ENCODE data around the gene HVCN1. TPM values are rescaled to one million over a fixed set of nuclear protein-coding genes. Genes with fewer than 3 reads are reported as not detected.
A peak's percentile ranks its signal among the peaks of the same experiment; 100 is the strongest.
"Not testable (repeated sequence)": the region's sequence is repeated elsewhere in the genome, so short reads cannot be mapped to it uniquely, and the experiment has no call there.

HVCN1 gene
- total RNA-seq (2014; rRNA removed; shearing (Covaris generic)) (4.1 and 7.6 TPM in 2 replicates), polyA plus RNA-seq (2016; fragmentation: Nextera tagmentation; extraction: Ambion mirVana) (3.0 and 3.1 TPM in 2 replicates)

- Histone ChIP-seq H3F3A (ENCODE audit: insufficient read depth) (no peaks in the 10 kb centered on the region), H3K9me2 (ENCODE audit: insufficient read depth) (no peaks in the 10 kb centered on the region), H2AFZ (peak within 1 kb of the TSS; percentile 78), H3K4me3 (peak within 1 kb of the TSS; percentile 67), H4K20me1 (ENCODE audit: insufficient read depth) (no peaks in the 10 kb centered on the region), H3K4me1 (ENCODE audit: insufficient read depth) (no peaks in the 10 kb centered on the region), H3K27me3 (replicated peaks; ENCODE audit: insufficient read depth) (no peaks in the 10 kb centered on the region; the same call in none of the 2 replicates), H3K9ac (peak within 1 kb of the TSS; percentile 52), H3K27ac (no peak within 1 kb of the TSS), H3K9me3 (ENCODE audit: low read depth) (no peaks in the 10 kb centered on the region), H3K36me3 (ENCODE audit: low read depth) (no peaks in the 10 kb centered on the region), H3K79me2 (ENCODE audit: insufficient read depth) (no peaks in the 10 kb centered on the region), H3K4me2 (ENCODE audit: unreplicated experiment) (peak within 1 kb of the TSS; percentile 75)
- TF ChIP-seq EZH2 (IDR thresholded peaks at IDR 0.05; ENCODE audit: insufficient read depth, poor library complexity, severe bottlenecking): no peak
- no peak for TF ChIP-seq EZH2phosphoT487 (IDR thresholded peaks at IDR 0.05; ENCODE audit: insufficient read depth, low read depth)
- peak; percentile 53 for DNase-seq
- 9 to 14% methylated on average over 21 to 31 of the region's 64 CpGs for WGBS, 2 experiments (ENCODE audit: low coverage in 1 of 2, low lambda C conversion rate in 2 of 2, missing lambda C conversion rate in 2 of 2)
- in situ Hi-C loops (cut with MboI): no loop called here
Observed at GRCh38 chr12:110688446-110689280, at the start of gene HVCN1. Gene HVCN1 (minus strand): TSS chr12:110689115. CDS start chr12:110683245, 5,870 bp downstream.

- H3K36me3 ChIP-seq (ENCODE audit: low read depth): peaks cover 13% of the 10 kb centered on the region
- H3K4me2 ChIP-seq (ENCODE audit: unreplicated experiment): peak overlapping the region; percentile 26
- peaks cover 26% of the 10 kb centered on the region for H4K20me1 ChIP-seq (ENCODE audit: insufficient read depth)
Observed at GRCh38 chr12:110737532-110737931, 48.6 kb upstream of the HVCN1 start.

GRCh38 chr12:110737016-110737415 is 48.1 kb upstream of the HVCN1 start:
- H3K9me2 ChIP-seq (ENCODE audit: insufficient read depth); in situ Hi-C loops (cut with MboI); H3K4me3 ChIP-seq; H2AFZ ChIP-seq; H3K9ac ChIP-seq; H3K27me3 ChIP-seq (replicated peaks; ENCODE audit: insufficient read depth); H3K9me3 ChIP-seq (ENCODE audit: low read depth): not testable (repeated sequence)
- peaks cover 11% of the 10 kb centered on the region; the same call in 1 of the 2 replicates for H3F3A ChIP-seq (ENCODE audit: insufficient read depth)
- peaks cover 26% of the 10 kb centered on the region for H4K20me1 ChIP-seq (ENCODE audit: insufficient read depth)
- H3K4me1 ChIP-seq (ENCODE audit: insufficient read depth): peaks cover 48% of the 10 kb centered on the region
- 47 to 52% methylated on average over 5 of the region's 5 CpGs for WGBS, 2 experiments (ENCODE audit: low coverage in 1 of 2, low lambda C conversion rate in 2 of 2, missing lambda C conversion rate in 2 of 2)
- DNase-seq: peak; percentile 43
- peaks cover 100% of the 10 kb centered on the region for H3K79me2 ChIP-seq (ENCODE audit: insufficient read depth)
- peak overlapping the region; percentile 26 for H3K4me2 ChIP-seq (ENCODE audit: unreplicated experiment)
- peaks cover 13% of the 10 kb centered on the region for H3K36me3 ChIP-seq (ENCODE audit: low read depth)
- H3K27ac ChIP-seq: 0 out of 2 replicates have a peak overlapping the region, but pooled peaks have one; percentile 14

More at GRCh38 chr12:110737532-110737931, 48.6 kb upstream of the HVCN1 start:
- in situ Hi-C loops (cut with MboI): no loop called here
- peaks cover 48% of the 10 kb centered on the region for H3K4me1 ChIP-seq (ENCODE audit: insufficient read depth)
- H3K9me3 ChIP-seq (ENCODE audit: low read depth): no peaks in the 10 kb centered on the region
- no peak overlapping the region for H3K4me3 ChIP-seq
- DNase-seq: no peak
- TF ChIP-seq EZH2 (IDR thresholded peaks at IDR 0.05; ENCODE audit: insufficient read depth, poor library complexity, severe bottlenecking) (no peak), EZH2phosphoT487 (IDR thresholded peaks at IDR 0.05; ENCODE audit: insufficient read depth, low read depth) (no peak)
- H3K27ac ChIP-seq: 0 out of 2 replicates have a peak overlapping the region, but pooled peaks have one; percentile 14
- H3K9me2 ChIP-seq (ENCODE audit: insufficient read depth): no peaks in the 10 kb centered on the region
- H3F3A ChIP-seq (ENCODE audit: insufficient read depth): peaks cover 11% of the 10 kb centered on the region; the same call in 1 of the 2 replicates
- H3K79me2 ChIP-seq (ENCODE audit: insufficient read depth): peaks cover 100% of the 10 kb centered on the region
- H3K27me3 ChIP-seq (replicated peaks; ENCODE audit: insufficient read depth): no peaks in the 10 kb centered on the region
- H3K9ac ChIP-seq: no peak overlapping the region
- WGBS, 2 experiments (ENCODE audit: low coverage in 1 of 2, low lambda C conversion rate in 2 of 2, missing lambda C conversion rate in 2 of 2): 76 to 82% methylated on average over 3 of the region's 3 CpGs
- no peak overlapping the region for H2AFZ ChIP-seq

GRCh38 chr12:110733900-110734299 is 45.0 kb upstream of the HVCN1 start:
- Histone ChIP-seq H3K9ac (no peak overlapping the region), H3K36me3 (ENCODE audit: low read depth) (peaks cover 44% of the 10 kb centered on the region), H3K4me3 (no peak overlapping the region), H3K4me2 (ENCODE audit: unreplicated experiment) (no peak overlapping the region), H3K4me1 (ENCODE audit: insufficient read depth) (peaks cover 27% of the 10 kb centered on the region), H3K27ac (no peak overlapping the region), H4K20me1 (ENCODE audit: insufficient read depth) (peaks cover 6% of the 10 kb centered on the region), H3K79me2 (ENCODE audit: insufficient read depth) (peaks cover 100% of the 10 kb centered on the region), H3K9me2 (ENCODE audit: insufficient read depth) (no peaks in the 10 kb centered on the region), H2AFZ (no peak overlapping the region), H3F3A (ENCODE audit: insufficient read depth) (0 out of 2 replicates have a peak, but pooled peaks cover 11% of the 10 kb centered on the region), H3K9me3 (ENCODE audit: low read depth) (no peaks in the 10 kb centered on the region), H3K27me3 (replicated peaks; ENCODE audit: insufficient read depth) (no peaks in the 10 kb centered on the region)
- in situ Hi-C loops (cut with MboI): no loop called here
- no peak for DNase-seq
- 73 to 75% methylated on average over 1 of the region's 1 CpG for WGBS, 2 experiments (ENCODE audit: low coverage in 1 of 2, low lambda C conversion rate in 2 of 2, missing lambda C conversion rate in 2 of 2)
- TF ChIP-seq EZH2phosphoT487 (IDR thresholded peaks at IDR 0.05; ENCODE audit: insufficient read depth, low read depth) (no peak), EZH2 (IDR thresholded peaks at IDR 0.05; ENCODE audit: insufficient read depth, poor library complexity, severe bottlenecking) (no peak)

All from GM23248 (cell line).